Stomach (tissue), 9 donors: ENCODE data around the gene DGLUCY. TPM values are rescaled to one million over a fixed set of nuclear protein-coding genes. Genes with fewer than 3 reads are reported as not detected.
"Not testable (repeated sequence)": the region's sequence is repeated elsewhere in the genome, so short reads cannot be mapped to it uniquely, and the experiment has no call there.

Experiments used
- DNase-seq, 2 donors: peaks; one replicate each; pipeline versions ENCODE4 v3.0.0 to v3.0.0-alpha.2; 2013 to 2019
- H3K27ac ChIP-seq, 5 donors: fragments of 200-600 bp in 4 of 5; sonication (generic) in 4 of 5; one replicate each; pipeline ENCODE4 v1.5.1; 2013 to 2019; ENCODE audit warnings: mild to moderate bottlenecking in 1 of 5, moderate library complexity in 1 of 5
- H3K27me3 ChIP-seq, 3 donors: fragments of 200-600 bp; sonication (generic); one replicate each; pipeline ENCODE4 v1.5.1; 2017 to 2019; ENCODE audit warnings: mixed run types in 1 of 3
- H3K36me3 ChIP-seq, 4 donors: fragments of 200-600 bp; sonication (generic); 1 replicate in 3 of 4; 2 replicates in 1 of 4; pipeline ENCODE4 v1.5.1; 2016 to 2019
- H3K4me1 ChIP-seq, 4 donors: fragments of 200-600 bp; sonication (generic); one replicate each; pipeline ENCODE4 v1.5.1; 2016 to 2019
- H3K4me3 ChIP-seq, 4 donors: fragments of 200-600 bp; sonication (generic) in 3 of 4; one replicate each; pipeline ENCODE4 v1.5.1; 2016 to 2019; ENCODE audit warnings: mild to moderate bottlenecking in 1 of 4
- H3K9me3 ChIP-seq, 4 donors: fragments of 200-600 bp; sonication (generic); one replicate each; pipeline ENCODE4 v1.5.1; 2016 to 2019
- CTCF ChIP-seq, 7 experiments: fragments of 450-650 bp in 4 of 7; fragments of 200-600 bp in 3 of 7; sonication (generic) in 3 of 7; IDR thresholded peaks; one replicate each; pipeline ENCODE4 v1.5.1; 2016 to 2019; ENCODE audit warnings: antibody characterized with exemption in 7 of 7, control low read depth in 2 of 7, mild to moderate bottlenecking in 1 of 7
- EP300 ChIP-seq: sonication (generic); formaldehyde crosslinking; IDR thresholded peaks from one replicate; pipeline ENCODE4 v1.6.1; 2017; ENCODE audit warnings: antibody characterized with exemption
- POLR2A ChIP-seq, 4 donors: fragments of 450-650 bp; IDR thresholded peaks; one replicate each; pipeline ENCODE4 v1.6.1; 2016; ENCODE audit warnings: antibody characterized with exemption in 4 of 4, control low read depth in 2 of 4, mild to moderate bottlenecking in 1 of 4, moderate library complexity in 1 of 4
- POLR2AphosphoS5 ChIP-seq, 3 donors: sonication (generic); formaldehyde crosslinking; IDR thresholded peaks; one replicate each; pipeline ENCODE4 v1.6.1; 2016; ENCODE audit warnings: antibody characterized with exemption in 3 of 3
- WGBS, 5 donors: extraction: QIAGEN DNeasy Blood & Tissue Kit in 3 of 5; methylation state at CpG; one replicate each; pipeline versions ENCODE4 v1.1.5 to v1.1.7; 2013 to 2018; 5-methylcytosine and 5-hydroxymethylcytosine counted together
- intact Hi-C: fragments of 100-400 bp; cut with DNase I; formaldehyde crosslinking; loops from one replicate; pipeline ENCODE4 v1.15.1; 2023; ENCODE audit warnings: low total_unique reads
- polyA plus RNA-seq, 3 donors: library from polyadenylated mRNA; stranded (reverse); fragments of 200-250 nt; gene quantifications; one replicate each; pipeline ENCODE4 v1.2.3, GENCODE V29; 2013
- total RNA-seq, 5 donors: library from RNA; depleted of rRNA; stranded (reverse); fragments of >200 nt; gene quantifications; one replicate each; pipeline versions ENCODE4 v1.1.0 to v1.2.3, GENCODE V29; 2014 to 2016
- donor health status: healthy with polysubstance abuse.
- donor health status: Bipolar disorder and iron deficiency.
- donor health status: healthy.

DGLUCY gene
- total and polyA plus RNA-seq, 8 donors: 24.1 to 122 (median 67.1) TPM

- intact Hi-C loops: no loop called here
- Histone ChIP-seq H3K27ac (peak overlapping the region; percentile 39 to 68 (median 61)), H3K4me1 (peaks cover 0 to 31% (median 15%) of the 10 kb centered on the region in 4 donors), H3K9me3 (no peaks in the 10 kb centered on the region), H3K4me3 (no peak overlapping the region), H3K27me3 (no peaks in the 10 kb centered on the region), H3K36me3 (no peaks in the 10 kb centered on the region)
- WGBS, 5 donors: 37 to 74% (median 60%) methylated on average over 3 of the region's 3 CpGs
- no peak for DNase-seq
- TF ChIP-seq POLR2AphosphoS5 (IDR thresholded peaks at IDR 0.05): peak in 1 of 3 donors; percentile 43
- TF ChIP-seq EP300: no peak
Measured at GRCh38 chr14:91082282-91082681, 31.6 kb upstream of the DGLUCY start.

GRCh38 chr14:91084516-91084915 lies 29.4 kb upstream of the DGLUCY start:
- WGBS, 5 donors: 60 to 77% (median 70%) methylated on average over 2 of the region's 2 CpGs
- Histone ChIP-seq H3K27me3 (no peaks in the 10 kb centered on the region), H3K36me3 (no peaks in the 10 kb centered on the region), H3K4me3 (no peak overlapping the region), H3K4me1 (peaks cover 10 to 42% (median 31%) of the 10 kb centered on the region in 4 donors), H3K9me3 (no peaks in the 10 kb centered on the region), H3K27ac (no peak overlapping the region)
- intact Hi-C loops: no loop called here
- no peak for DNase-seq
- TF ChIP-seq CTCF (IDR thresholded peaks at IDR 0.05): no peak

GRCh38 chr14:91087470-91087869 lies 26.4 kb upstream of the DGLUCY start:
- Histone ChIP-seq H3K4me3 (peak overlapping the region in 1 of 4 donors; percentile 26), H3K27ac (peak overlapping the region; percentile 84 to 94 (median 84)), H3K4me1 (peaks cover 10 to 38% (median 28%) of the 10 kb centered on the region in 4 donors)
- 31 to 51% (median 34%) methylated on average over 5 of the region's 5 CpGs for WGBS, 5 donors
- H3K27me3 ChIP-seq, H3K36me3 ChIP-seq, intact Hi-C loops, H3K9me3 ChIP-seq: not testable (repeated sequence)
- peak; percentile 65 to 78 for DNase-seq
- TF ChIP-seq POLR2AphosphoS5 (IDR thresholded peaks at IDR 0.05): peak in 2 of 3 donors; percentile 34 to 47

GRCh38 chr14:91088585-91089235 lies 25.2 kb upstream of the DGLUCY start:
- Histone ChIP-seq H3K4me3 (no peak overlapping the region), H3K36me3 (no peaks in the 10 kb centered on the region), H3K27ac (peak overlapping the region; percentile 37 to 90 (median 84)), H3K9me3 (no peaks in the 10 kb centered on the region), H3K27me3 (no peaks in the 10 kb centered on the region), H3K4me1 (peaks cover 10 to 32% (median 25%) of the 10 kb centered on the region in 4 donors)
- DNase-seq: peak in 1 of 2 donors; percentile 46
- TF ChIP-seq EP300 (no peak), POLR2AphosphoS5 (IDR thresholded peaks at IDR 0.05) (no peak), POLR2A (IDR thresholded peaks at IDR 0.05) (no peak), CTCF (IDR thresholded peaks at IDR 0.05) (no peak)
- WGBS, 5 donors: 69 to 82% (median 74%) methylated on average over 4 to 5 of the region's 5 CpGs
- intact Hi-C loops: no loop called here

- peaks cover 10 to 32% (median 25%) of the 10 kb centered on the region in 4 donors for H3K4me1 ChIP-seq
- no peak for TF ChIP-seq EP300
- no peak for TF ChIP-seq POLR2AphosphoS5 (IDR thresholded peaks at IDR 0.05)
- TF ChIP-seq CTCF (IDR thresholded peaks at IDR 0.05): no peak
- TF ChIP-seq POLR2A (IDR thresholded peaks at IDR 0.05): no peak
- H3K27ac ChIP-seq: no peak overlapping the region
- WGBS, 5 donors: 80 to 93% (median 86%) methylated on average over 7 of the region's 7 CpGs
- no peaks in the 10 kb centered on the region for H3K9me3 ChIP-seq
- DNase-seq: no peak
- H3K4me3 ChIP-seq: no peak overlapping the region
- intact Hi-C loops: no loop called here
- no peaks in the 10 kb centered on the region for H3K36me3 ChIP-seq
- H3K27me3 ChIP-seq: no peaks in the 10 kb centered on the region
Measured at GRCh38 chr14:91089958-91090535, 23.8 kb upstream of the DGLUCY start.
